Measurements from ENCODE around the gene VAV1.
"Not testable (repeated sequence)": the region's sequence is repeated elsewhere in the genome, so short reads cannot be mapped to it uniquely, and the experiment has no call there.

- TF ChIP-seq, protein P1, sequence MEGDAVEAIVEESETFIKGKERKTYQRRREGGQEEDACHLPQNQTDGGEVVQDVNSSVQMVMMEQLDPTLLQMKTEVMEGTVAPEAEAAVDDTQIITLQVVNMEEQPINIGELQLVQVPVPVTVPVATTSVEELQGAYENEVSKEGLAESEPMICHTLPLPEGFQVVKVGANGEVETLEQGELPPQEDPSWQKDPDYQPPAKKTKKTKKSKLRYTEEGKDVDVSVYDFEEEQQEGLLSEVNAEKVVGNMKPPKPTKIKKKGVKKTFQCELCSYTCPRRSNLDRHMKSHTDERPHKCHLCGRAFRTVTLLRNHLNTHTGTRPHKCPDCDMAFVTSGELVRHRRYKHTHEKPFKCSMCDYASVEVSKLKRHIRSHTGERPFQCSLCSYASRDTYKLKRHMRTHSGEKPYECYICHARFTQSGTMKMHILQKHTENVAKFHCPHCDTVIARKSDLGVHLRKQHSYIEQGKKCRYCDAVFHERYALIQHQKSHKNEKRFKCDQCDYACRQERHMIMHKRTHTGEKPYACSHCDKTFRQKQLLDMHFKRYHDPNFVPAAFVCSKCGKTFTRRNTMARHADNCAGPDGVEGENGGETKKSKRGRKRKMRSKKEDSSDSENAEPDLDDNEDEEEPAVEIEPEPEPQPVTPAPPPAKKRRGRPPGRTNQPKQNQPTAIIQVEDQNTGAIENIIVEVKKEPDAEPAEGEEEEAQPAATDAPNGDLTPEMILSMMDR (IDR thresholded peaks at IDR 0.05): not testable (repeated sequence)
- not testable (repeated sequence) for TF ChIP-seq ZFX (IDR thresholded peaks at IDR 0.05; ENCODE audit: borderline replicate concordance)
These were observed 58.6 kb downstream of the VAV1 start for GRCh38 chr19:6831084-6831483.
